SW 1271 (cell line): ENCODE data around the gene ZNF462.
"Not testable (repeated sequence)": the region's sequence is repeated elsewhere in the genome, so short reads cannot be mapped to it uniquely, and the experiment has no call there.

Experiments used
- DNase-seq, 2 experiments: peaks; one replicate each; lab custom pipeline; 2025; lab: John Stamatoyannopoulos, UW

The ZNF462 gene

DNA sequence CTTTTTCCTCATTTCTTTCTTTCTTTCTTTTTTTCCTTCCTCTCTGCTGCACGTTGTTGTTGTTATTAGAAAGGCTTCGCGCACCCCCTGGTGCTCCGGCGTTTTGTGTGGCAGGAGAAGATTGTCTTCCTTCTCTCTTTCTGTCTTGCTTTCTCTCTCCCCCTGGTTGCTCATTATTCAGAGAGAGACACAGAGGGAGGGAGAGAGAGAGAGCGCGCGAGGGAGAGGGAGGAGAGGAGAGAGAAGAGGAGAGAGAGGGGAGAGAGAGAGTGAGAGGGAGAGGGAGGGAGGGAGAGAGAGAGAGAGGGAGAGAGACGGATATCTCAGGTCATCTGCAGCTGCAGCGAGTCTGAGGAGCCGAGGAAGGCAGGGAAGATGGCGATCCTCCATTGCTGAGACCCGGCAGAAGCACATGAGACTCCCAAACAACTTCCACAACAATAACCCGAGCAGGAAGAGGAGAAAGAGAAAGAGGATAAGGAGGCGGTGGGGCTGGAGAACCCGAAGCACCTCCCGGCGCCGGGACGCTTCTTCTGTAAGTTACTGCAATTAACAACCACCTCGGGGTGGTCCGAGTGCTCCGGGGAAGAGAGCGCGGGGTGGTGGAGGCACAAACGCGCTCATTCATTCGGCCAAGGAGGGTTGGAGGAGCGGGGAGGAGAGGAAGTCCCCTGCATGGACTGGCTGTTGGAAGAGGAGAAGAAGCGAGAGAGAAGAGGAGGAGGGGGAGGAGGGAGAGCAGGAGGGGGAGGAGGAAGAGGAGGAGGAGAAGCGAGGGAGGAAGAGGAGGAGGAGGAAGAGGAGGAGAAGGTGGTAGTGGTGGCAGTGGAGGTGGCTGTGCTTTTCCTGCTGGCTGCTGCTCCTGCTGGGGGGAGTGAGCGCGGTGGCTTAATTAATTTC lies at the start of gene ZNF462:
Gene ZNF462, plus strand, starts transcription at position 346 of the 900 bp plus-strand sequence. CDS start 60,218 bp downstream, outside the sequence.
- DNase-seq: peak in 1 of 2 experiments; percentile 74

DNA sequence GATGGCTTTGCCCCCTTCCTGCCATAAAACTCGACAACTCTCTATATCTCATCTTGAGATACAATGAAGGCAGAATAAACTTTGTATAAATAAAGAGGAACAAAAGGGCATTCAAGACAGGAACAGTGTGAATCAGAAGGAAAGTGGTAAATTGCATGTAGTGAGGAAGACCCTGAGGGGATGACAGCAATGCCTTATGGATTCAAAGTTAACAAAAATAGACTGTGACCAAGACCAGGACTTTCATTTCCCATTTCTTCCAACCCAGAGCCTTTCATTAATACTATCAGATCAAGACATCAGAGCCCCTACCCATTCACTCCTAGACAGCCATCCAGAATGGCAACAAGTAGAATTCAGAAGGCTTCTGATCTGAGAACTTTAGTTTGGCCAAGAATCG lies 46.4 kb upstream of the ZNF462 start:
- DNase-seq: no peak

DNA sequence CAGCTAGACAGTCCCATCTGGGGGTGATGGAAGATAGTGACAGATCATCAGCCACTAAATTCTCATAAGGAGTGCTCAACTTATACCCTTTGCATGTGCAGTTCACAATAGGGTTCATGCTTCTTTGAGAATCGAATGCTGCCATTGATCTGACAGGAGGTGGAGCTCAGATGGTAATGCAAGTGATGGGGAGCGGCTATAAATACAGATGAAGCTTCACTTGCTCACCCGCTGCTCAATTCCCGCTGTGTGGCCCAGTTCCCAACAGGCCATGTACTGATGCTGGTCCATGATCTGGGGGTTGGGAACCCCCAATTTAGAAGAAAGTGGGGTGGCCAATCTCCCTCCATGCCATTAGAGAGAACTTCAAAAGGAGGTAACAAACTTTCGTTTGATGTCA lies 44.9 kb upstream of the ZNF462 start:
- DNase-seq: no peak

GRCh38 chr9:106820866-106821265 lies 42.1 kb upstream of the ZNF462 start:
- DNase-seq: no peak

- DNase-seq: no peak
These were observed 34.9 kb upstream of the ZNF462 start for GRCh38 chr9:106828070-106828469.

DNA sequence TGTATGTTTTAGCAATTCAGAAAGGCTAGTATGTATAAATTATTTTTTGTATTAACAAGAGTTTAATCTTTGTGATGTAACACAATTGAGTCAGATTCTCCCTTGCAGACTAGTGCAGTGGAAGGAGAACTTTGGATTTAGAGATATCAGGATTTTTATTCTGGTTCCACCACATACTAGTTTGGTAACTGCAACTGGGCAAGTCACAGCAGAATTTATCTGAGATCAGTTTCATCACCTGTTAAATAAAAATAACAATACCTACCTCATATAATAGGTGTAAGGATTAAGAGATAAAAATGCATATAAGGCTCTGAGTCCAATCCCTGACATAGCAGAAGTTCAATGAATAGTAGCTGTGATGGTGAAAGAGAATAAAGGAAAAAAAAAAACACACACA lies 34.0 kb upstream of the ZNF462 start:
- no peak for DNase-seq

GRCh38 chr9:106829666-106830408 lies 33.1 kb upstream of the ZNF462 start:
- no peak for DNase-seq

DNA sequence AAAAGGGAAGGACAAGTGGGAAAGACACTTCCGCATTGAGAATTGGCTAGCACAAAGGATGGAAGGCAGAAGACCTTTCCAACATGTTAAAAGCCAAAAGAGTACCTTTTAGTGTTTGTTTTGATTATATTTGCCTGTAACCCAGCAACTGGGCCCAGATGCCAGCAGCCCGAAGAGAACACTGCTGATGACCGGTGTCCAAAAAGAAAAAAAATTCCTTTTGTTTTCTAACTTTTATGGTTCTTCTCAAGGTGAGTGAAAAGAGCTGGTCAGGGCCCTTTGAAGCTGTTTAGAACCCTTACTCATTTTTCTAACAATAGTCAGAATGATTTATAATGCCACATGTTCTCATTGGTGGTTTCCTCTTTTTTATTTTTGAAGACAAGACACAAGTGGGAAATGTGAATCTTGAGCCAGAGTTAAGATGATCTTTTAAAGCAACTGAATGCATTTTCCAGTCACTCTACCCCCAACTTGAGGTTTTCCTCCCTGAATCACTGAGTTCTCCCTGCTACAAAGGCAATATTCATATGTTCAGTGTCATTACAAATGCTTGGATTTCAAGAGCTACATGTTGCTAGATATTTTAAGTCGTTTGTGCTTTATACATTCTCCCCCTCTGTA lies 32.3 kb upstream of the ZNF462 start:
- DNase-seq: peak in 1 of 2 experiments; percentile 12

DNA sequence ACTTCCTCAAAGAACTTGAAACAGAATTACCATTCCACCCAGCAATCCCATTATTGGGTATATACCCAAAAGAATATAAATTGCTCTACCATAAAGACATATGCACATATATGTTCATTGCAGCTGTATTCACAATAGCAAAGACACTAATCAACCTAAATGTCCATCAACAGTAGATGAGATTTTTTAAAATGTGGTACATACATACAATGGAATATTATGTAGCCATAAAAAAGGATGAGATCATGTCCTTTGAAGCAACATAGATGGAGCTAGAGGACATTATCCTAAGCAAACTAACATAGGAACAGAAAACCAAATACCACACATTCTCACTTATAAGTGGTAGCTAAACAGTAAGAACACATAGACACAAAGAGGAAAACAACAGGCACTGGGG lies 28.1 kb upstream of the ZNF462 start:
- DNase-seq: no peak

DNA sequence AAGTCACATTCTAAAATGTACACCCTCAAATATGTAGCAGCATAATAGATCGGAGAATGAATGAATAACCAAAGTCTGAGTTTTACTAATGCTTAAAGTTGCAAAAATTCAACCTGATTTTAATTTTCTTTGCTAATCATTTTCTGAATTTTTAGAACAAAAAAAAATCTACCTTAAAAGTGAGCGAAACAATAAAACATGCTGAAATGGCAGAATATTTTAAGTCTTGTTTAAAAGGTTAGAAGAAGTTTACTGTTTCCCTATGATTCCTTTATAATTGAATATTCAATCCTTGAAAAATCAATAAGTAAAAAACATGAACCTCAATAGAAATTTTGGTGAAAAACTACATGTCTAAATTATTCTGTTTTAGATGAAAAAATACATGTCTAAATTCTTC lies 27.1 kb upstream of the ZNF462 start:
- DNase-seq: no peak

DNA sequence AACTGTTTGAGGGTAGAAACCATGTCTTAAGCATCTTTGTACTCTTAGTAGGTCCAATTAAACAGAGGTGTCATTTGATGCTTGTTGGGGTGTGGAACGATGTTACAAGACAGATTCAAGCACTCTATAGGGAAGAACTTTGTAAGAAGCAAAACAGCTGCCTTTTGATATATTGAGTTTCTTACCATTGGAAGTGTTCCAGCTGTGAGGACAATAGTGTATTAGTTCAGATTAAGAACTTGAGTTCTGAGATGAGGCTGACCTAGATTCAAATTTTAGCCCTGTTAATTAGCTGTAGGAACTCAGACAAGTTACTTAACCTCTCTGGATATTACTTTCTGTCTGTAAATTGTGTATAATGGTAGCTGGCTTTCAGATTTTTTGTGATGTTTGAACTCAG lies 19.6 kb upstream of the ZNF462 start:
- DNase-seq: no peak

DNA sequence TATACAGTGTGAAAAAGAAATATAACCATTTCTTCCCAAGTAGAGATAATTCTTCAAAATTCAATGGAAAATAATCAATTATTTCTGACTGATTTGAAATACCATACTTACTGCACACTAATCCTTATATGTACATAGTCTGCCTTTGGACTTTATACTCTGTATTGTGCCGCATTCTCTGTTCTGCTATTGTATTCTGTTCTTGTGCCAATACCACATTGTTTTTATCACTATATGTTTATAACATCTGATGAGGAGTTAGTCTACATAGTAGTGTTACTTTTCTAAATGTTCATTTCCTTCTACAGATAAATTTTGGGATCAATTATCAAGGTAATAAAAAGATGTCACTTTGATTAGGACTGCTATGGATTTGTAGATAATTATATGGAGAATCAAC lies 16.7 kb upstream of the ZNF462 start:
- DNase-seq: no peak

DNA sequence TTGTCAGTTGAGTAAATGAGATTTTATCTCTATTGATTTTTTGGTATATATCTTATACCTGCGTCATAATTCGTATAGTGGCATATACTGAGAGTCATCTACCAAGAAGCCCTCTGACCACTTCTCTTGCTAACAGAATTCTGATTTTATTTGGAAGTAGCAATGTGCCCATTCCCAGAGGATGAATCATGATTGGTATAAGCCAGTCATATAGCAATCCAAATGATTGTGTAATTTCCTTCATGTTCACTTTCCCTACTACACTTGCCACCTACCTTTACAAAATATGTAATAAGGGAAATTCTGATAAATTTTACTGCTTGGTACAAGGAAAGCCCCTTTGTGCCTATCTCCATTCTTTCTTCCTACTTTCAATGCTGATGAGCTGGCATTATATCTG lies 16.1 kb upstream of the ZNF462 start:
- DNase-seq: peak in 1 of 2 experiments; percentile 60

DNA sequence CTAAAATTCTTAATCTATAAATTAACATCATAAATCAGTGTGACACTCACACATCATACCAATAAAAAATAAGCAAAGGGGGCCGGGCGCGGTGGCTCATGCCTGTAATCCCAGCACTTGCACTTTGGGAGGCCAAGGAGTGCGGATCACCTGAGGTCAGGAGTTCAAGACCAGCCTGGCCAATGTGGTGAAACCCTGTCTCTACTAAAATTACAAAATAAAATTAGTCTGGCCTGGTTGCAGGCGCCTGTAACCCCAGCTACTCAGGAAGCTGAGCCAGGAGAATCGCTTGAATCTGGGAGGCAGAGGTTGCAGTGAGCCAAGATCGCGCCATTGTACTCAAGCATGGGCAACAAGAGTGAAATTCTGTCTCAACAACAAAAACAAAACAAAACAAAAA lies 11.3 kb upstream of the ZNF462 start:
- not testable (repeated sequence) for DNase-seq

DNA sequence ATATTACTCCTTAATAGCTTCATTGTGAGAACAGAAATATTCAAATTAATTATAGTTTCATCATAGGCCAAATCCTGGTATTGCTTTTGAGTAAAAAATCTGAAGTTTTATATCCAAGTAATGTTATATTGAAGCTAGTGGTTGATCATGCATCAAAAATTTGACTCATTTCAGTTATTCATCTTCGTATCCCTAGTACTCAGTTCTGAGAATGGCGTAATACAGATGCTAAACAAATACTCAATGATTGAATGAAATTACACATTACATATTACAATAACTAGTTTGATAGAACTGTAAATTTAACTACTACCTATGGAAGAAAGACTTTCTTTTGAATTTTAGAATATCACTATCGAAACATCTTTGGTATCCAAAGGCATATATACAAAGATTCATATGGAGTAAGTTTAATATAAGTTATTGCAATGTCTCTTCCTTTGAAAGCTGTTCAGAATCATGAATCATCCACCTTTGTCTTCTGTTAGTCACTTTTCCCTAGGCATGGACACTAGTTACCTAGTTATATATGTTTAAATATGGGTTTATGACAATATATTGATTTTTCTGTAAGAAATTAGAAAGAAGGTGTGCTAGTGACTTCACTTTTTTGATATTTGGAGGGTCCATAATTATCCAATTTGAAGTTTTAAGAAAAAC lies 5.0 kb upstream of the ZNF462 start:
- DNase-seq: no peak

DNA sequence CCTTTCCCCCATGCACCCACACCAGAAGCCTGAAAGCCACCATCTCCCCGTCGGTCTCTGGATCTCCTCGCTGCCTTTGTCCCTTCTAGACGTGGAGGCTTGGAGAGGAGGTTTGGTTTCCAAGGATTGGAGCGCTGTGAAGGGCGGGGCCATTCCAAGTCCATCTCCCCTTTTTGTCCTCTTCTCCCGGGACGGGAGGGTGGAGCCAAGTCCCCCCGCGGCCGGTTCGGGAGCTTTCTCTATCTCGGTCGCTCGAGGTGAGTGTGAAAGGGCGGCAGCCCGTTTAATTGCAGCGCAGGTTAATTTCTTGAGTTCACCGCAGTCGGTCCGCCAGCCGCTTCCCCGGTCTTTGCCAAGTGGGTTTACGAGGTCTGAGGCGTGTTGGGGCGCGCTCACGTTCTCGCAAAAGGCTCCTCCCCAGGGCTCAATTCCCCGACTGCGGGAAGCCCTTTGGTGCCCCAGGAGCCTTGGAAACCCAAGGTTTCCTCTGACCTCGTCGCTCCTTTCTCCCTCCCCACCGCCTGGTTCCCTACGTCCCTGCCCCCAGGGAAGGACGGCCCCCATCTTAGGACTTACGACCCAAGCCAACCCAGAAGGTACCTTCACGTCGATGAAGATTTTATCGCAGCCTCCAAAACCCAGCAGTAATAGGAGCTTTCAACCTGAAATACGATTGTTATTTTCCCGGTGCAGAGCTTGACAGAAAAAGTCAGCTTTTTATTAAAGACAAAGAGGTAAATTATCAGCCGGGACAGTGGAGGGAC lies 2.8 kb upstream of the ZNF462 start:
- no peak for DNase-seq

GRCh38 chr9:106860721-106861639 lies 2.0 kb upstream of the ZNF462 start:
- no peak for DNase-seq

DNA sequence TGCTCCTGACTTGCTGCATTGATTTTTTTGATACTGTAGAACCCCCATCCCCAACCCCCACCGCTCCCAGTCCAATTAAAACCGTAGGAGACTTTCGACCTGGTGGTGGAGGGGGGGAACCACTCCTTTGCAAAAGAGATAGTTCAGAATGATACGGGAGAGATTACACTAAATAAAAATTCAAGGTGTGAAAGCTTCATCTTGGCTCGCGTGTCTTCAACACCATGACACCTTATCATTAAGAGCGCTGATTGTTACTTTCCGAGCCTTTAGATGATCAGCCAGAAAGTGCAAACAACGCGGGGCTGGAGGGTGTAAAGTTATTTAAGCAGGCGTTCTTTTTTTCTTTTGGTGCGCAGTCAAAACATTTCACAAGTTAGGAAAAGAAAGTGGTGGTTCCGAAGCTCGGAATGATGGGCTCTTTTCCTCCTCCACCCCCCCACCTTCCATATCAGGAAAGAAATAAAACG lies 1.3 kb upstream of the ZNF462 start:
- DNase-seq: no peak

- peak in 1 of 2 experiments; percentile 59 for DNase-seq
These were observed 701 bp upstream of the ZNF462 start for GRCh38 chr9:106862110-106862820.
